Naive thymus-derived CD8-positive, alpha-beta T cell (primary cell): Measurements from ENCODE around the gene VSIG8. TPM values are rescaled to one million over a fixed set of nuclear protein-coding genes. Genes with fewer than 3 reads are reported as not detected.

Source experiments
- ATAC-seq, 2 donors: fragments of 150-1000 bp; cut with Tn5 transposase in 1 of 2; sonication (Bioruptor Pico), chemical (Tn5 transposase) in 1 of 2; 1 replicate in 1 of 2; 2 replicates in 1 of 2; pipeline ENCODE4 v1.10.0; 2021; ENCODE audit warnings: mild to moderate bottlenecking in 2 of 2, moderate library complexity in 2 of 2
- POLR2A ChIA-PET: fragments of 350-600 bp; sonication (Branson Sonifier 250); formaldehyde crosslinking; loops from one replicate; lab custom pipeline; 2021; ENCODE audit warnings: antibody characterized with exemption; lab: Charles Lee
- DNase-seq, 10 donors: peaks; one replicate each; pipeline versions ENCODE4 v3.0.0 to v3.0.0-alpha.2; 2020 to 2022
- H3K27ac Mint-ChIP-seq, 10 donors: one replicate each; pipeline ENCODE4 v1.8.0; 2020 to 2022; ENCODE audit warnings: mild to moderate bottlenecking in 10 of 10, mixed read lengths in 10 of 10, moderate library complexity in 4 of 10, inconsistent platforms in 1 of 10
- H3K27me3 Mint-ChIP-seq, 5 donors: one replicate each; pipeline ENCODE4 v1.8.0; 2021 to 2022; ENCODE audit warnings: mixed read lengths in 5 of 5
- H3K36me3 Mint-ChIP-seq, 3 donors: one replicate each; pipeline ENCODE4 v1.8.0; 2020 to 2022; ENCODE audit warnings: mixed read lengths in 3 of 3, mild to moderate bottlenecking in 2 of 3, inconsistent platforms in 1 of 3
- H3K4me1 Mint-ChIP-seq, 4 donors: one replicate each; pipeline ENCODE4 v1.8.0; 2021 to 2022; ENCODE audit warnings: mixed read lengths in 4 of 4
- H3K4me3 Mint-ChIP-seq, 10 donors: one replicate each; pipeline ENCODE4 v1.8.0; 2020 to 2022; ENCODE audit warnings: mild to moderate bottlenecking in 10 of 10, mixed read lengths in 10 of 10, moderate library complexity in 6 of 10, inconsistent platforms in 1 of 10
- H3K9me3 Mint-ChIP-seq, 9 donors: one replicate each; pipeline ENCODE4 v1.8.0; 2020 to 2022; ENCODE audit warnings: mixed read lengths in 9 of 9, mild to moderate bottlenecking in 3 of 9, inconsistent platforms in 1 of 9, moderate library complexity in 1 of 9
- polyA plus RNA-seq, 3 donors: library from polyadenylated mRNA; unstranded; fragments of 300-500 nt; fragmentation: Illumina TruSeq; gene quantifications; one replicate each; pipeline ENCODE4 v1.2.3, GENCODE V29; 2021
- total RNA-seq, 8 experiments: library from RNA in 2 of 8; stranded (reverse) in 2 of 8; gene quantifications; one replicate each; pipeline ENCODE4 v1.2.3 and lab custom pipeline; 2021 to 2026

The VSIG8 gene
- total and polyA plus RNA-seq, 5 experiments from 2014 or later: not detected

DNA sequence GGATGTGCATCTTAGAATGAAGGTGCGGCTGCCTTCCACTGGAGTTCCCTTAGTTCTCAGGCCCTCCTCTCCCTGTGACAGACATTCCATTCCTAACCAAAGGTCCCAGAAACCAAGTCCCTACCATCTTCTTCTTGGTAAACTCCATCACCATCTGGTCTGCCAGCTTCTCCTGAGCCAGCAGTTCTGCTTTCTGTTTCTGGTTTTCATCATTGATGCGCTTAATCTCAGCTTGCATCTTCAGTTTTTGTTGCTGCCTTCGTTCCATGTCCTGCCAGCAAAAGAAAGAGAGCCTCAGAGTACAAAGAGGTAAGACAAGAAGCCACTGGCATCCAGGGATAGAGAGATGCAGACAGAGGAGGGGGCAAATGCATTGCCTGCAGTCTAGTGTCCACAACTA lies 18.0 kb upstream of the VSIG8 start:
- peaks cover 0 to 7% (median 0%) of the 10 kb centered on the region in 3 donors for H3K36me3 Mint-ChIP-seq
- POLR2A ChIA-PET: no interaction called here
- ATAC-seq: no peak
- H3K4me1 Mint-ChIP-seq: peaks cover 0 to 2% (median 0%) of the 10 kb centered on the region in 4 donors
- no peak overlapping the region for H3K27ac Mint-ChIP-seq
- peaks cover 0 to 16% (median 6%) of the 10 kb centered on the region in 5 donors for H3K27me3 Mint-ChIP-seq
- no peaks in the 10 kb centered on the region for H3K9me3 Mint-ChIP-seq
- no peak overlapping the region for H3K4me3 Mint-ChIP-seq
- no peak for DNase-seq

DNA sequence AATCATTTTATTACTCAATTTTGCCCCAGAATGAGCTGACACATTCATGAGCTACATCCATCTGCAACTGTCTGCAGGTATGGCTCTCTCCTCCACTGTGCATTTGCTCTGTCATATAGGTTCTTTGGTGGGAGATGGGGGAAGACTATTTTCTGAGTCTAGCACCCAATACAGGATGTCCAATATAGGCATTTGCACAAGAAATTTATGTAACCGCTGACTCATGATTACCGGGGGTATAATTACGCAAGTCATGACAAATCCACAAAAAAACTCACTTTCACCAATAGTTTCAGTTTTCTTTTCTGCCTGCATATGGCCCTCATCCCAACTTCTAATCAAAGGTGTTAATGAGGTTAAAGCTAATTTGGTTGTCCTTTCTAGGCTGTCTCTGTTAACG lies 17.5 kb upstream of the VSIG8 start:
- Mint-ChIP-seq H3K4me3 (no peak overlapping the region), H3K9me3 (no peaks in the 10 kb centered on the region), H3K27me3 (peaks cover 0 to 18% (median 6%) of the 10 kb centered on the region in 5 donors), H3K27ac (no peak overlapping the region), H3K4me1 (peaks cover 0 to 2% (median 0%) of the 10 kb centered on the region in 4 donors), H3K36me3 (peaks cover 0 to 7% (median 0%) of the 10 kb centered on the region in 3 donors)
- DNase-seq (no peak), ATAC-seq (no peak)
- POLR2A ChIA-PET: no interaction called here

DNA sequence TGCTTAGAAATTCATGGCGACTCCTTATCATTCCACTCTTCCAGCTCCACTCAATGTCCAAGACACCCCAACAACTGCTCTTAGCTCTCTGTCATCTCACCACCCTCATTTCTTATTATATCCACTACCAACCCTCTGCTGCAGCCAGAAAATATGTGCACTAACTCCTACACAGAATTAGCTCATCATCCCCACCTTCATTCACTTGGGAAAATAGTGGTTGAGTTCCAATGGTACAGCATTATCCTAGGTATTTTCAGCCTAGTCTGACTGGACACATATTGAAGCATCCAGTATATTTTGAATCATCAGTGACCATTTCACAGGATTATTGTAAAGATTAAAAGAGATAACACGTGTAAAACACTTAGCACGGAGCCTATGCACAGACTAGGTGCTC lies 16.7 kb upstream of the VSIG8 start:
- DNase-seq (no peak), ATAC-seq (no peak)
- POLR2A ChIA-PET: no interaction called here
- Mint-ChIP-seq H3K4me3 (no peak overlapping the region), H3K27ac (no peak overlapping the region), H3K27me3 (peaks cover under 1 to 25% (median 7%) of the 10 kb centered on the region in 5 donors), H3K9me3 (no peaks in the 10 kb centered on the region), H3K36me3 (peaks cover 0 to 7% (median 0%) of the 10 kb centered on the region in 3 donors), H3K4me1 (peaks cover 0 to 2% (median 0%) of the 10 kb centered on the region in 4 donors)

DNA sequence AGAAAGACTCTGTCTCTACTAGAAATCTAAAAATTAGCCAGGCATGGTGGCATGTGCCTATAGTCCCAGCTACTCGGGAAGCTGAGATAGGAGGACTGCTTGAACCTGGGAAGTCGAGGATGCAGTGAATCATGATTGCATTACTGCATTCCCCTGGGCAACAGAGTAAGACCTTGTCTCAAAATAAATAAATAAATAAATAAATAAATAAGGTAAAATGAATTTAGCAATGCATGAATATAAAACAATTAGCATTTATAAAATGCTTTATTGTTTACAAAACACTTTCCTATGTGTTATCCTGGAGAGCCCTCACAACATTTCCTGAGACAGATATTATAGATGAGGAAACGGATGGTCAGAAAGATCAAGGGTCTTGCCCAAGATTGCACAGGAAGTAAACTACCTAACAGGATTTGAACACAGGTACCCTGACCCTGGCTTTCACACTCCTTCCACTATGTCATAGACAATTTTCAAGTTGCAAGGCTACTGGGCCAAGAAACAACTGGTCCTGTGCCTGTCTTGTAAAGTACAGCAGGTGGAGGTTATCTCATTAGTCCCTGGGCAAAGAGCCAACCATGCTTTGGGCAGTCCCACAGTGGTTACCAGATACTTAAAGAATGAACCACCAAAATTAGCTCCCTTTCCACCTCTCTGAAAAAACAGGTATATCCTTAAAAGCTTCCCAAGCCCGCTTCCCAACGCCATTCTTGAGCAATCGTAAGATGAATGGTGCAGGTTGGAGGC lies 15.4 kb upstream of the VSIG8 start:
- no peaks in the 10 kb centered on the region for H3K9me3 Mint-ChIP-seq
- H3K27me3 Mint-ChIP-seq: peaks cover 4 to 31% (median 10%) of the 10 kb centered on the region in 5 donors
- peaks cover 0 to 7% (median 0%) of the 10 kb centered on the region in 3 donors for H3K36me3 Mint-ChIP-seq
- no peak overlapping the region for H3K27ac Mint-ChIP-seq
- POLR2A ChIA-PET: no interaction called here
- no peak for ATAC-seq
- no peak overlapping the region for H3K4me3 Mint-ChIP-seq
- no peak for DNase-seq
- peaks cover 0 to 2% (median 0%) of the 10 kb centered on the region in 4 donors for H3K4me1 Mint-ChIP-seq

DNA sequence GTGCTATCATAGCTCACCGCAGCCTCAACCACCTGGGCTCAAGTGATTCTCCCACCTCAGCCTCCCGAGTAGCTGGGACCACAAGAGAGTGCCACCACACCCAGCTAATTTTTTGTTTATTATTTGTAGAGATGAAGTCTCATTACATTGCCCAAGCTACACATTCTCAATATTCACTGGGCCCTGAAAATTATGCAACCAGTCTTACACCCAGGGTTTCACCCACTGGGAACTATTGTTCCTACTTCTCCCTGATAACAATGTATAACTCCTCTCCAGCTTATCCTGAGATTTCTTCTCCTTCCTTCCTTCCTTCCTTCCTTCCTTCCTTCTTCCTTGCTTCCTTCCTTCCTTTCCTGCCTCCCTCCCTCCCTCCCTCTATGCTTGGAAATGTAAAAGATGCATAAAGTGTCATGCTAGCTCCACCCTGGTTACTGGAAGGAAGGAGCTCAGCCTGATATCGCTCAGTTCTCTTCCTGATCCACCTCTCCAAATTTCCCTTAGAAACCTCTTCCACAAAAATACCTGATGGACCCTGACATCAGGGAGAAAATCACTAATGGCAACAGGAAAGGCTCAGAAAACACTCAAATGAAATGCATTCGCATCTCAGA lies 11.2 kb upstream of the VSIG8 start:
- H3K4me1 Mint-ChIP-seq: peaks cover 0 to 8% (median 5%) of the 10 kb centered on the region in 4 donors
- POLR2A ChIA-PET: interaction anchor here (0.5 to 1.7 kb wide), 2 partner anchors 17 to 47 kb away, joined by 4 read pairs; partner anchors contain the start of gene SLAMF8
- no peak overlapping the region for H3K4me3 Mint-ChIP-seq
- DNase-seq (no peak), ATAC-seq (no peak)
- peak overlapping the region in 1 of 10 donors; percentile 29 for H3K27ac Mint-ChIP-seq
- no peaks in the 10 kb centered on the region for H3K9me3 Mint-ChIP-seq
- H3K27me3 Mint-ChIP-seq: peaks cover 4 to 43% (median 11%) of the 10 kb centered on the region in 5 donors
- H3K36me3 Mint-ChIP-seq: peaks cover 0 to 7% (median 0%) of the 10 kb centered on the region in 3 donors

DNA sequence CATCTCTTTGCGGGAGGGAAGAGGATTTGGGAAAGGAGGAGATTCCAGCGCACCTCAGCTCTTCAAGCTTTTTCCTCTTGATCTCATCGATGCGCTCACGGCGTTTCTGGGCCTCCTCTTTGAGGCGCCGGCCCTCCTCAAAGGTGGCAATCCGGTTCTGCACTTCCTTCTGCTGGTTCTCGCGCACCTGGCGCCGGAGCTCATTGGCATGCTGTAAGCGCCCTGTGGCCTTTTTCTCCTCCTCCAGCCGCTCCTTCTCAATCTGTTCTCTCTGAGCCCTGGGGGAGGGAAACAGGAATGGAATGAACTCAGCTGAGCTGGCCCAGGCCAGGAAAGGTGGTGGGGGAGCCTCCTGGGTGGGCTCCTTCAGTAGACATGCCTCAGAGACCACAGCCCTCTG lies 10.4 kb upstream of the VSIG8 start:
- no peak overlapping the region for H3K27ac Mint-ChIP-seq
- POLR2A ChIA-PET: interaction anchor here (1.7 kb wide), 1 partner anchor 46 kb away, joined by 4 read pairs; the partner anchor contains the start of gene SLAMF8
- no peaks in the 10 kb centered on the region for H3K9me3 Mint-ChIP-seq
- ATAC-seq (no peak), DNase-seq (no peak)
- peaks cover 0 to 9% (median 5%) of the 10 kb centered on the region in 4 donors for H3K4me1 Mint-ChIP-seq
- no peak overlapping the region for H3K4me3 Mint-ChIP-seq
- H3K27me3 Mint-ChIP-seq: peaks cover 4 to 43% (median 11%) of the 10 kb centered on the region in 5 donors
- peaks cover 0 to 7% (median 0%) of the 10 kb centered on the region in 3 donors for H3K36me3 Mint-ChIP-seq

DNA sequence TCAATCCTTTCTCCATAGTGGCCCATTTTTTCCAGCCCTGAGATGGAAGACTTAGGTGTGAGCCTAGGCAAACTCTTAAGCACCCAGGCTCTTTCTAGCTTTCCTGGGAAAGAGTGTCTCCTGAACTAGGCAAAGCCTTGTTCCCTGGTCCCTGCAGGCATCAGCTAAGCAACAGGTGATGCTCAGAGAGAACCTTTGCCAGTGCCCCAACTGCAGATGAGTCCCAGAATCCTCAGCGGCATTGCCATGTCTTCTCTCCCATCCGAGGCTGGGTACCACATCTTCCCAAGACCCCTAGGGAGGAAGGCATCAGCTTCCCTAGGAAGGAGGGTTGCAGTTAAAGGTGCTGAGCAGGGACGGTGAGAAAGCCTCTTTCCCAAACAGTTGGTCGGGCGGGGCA lies 8.2 kb upstream of the VSIG8 start:
- no peaks in the 10 kb centered on the region for H3K36me3 Mint-ChIP-seq
- ATAC-seq: no peak
- POLR2A ChIA-PET: interaction anchor here (0.6 kb wide), 1 partner anchor 671 kb away, joined by 3 read pairs; no protein-coding TSS in a partner anchor

DNA sequence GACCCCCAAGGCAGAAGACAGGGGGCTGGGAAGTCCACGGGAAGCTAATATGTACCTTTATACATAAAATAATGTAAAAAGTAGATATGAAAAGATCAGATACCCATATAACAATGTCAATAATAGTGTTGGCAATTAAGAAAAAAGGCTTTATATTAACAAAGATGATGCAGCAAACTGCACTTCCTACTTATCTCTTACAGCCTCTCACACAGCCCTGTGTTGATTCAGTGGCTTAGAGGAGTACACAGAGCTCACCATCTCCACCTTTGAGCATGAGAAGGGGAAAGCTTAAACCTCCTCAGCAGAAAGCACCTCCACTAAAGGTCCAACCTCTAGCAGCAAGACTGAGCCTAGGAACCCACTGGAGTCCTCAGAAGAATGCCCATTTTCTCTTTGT lies 7.2 kb upstream of the VSIG8 start:
- DNase-seq (no peak), ATAC-seq (no peak)
- Mint-ChIP-seq H3K9me3 (no peaks in the 10 kb centered on the region), H3K4me1 (peaks cover 11 to 26% (median 18%) of the 10 kb centered on the region in 4 donors), H3K27me3 (peaks cover 4 to 26% (median 8%) of the 10 kb centered on the region in 5 donors), H3K4me3 (no peak overlapping the region), H3K36me3 (no peaks in the 10 kb centered on the region), H3K27ac (peak overlapping the region in 1 of 10 donors; percentile 37)
- POLR2A ChIA-PET: no interaction called here

More for the DNA sequence above, 8.2 kb upstream of the VSIG8 start:
- H3K9me3 Mint-ChIP-seq: no peaks in the 10 kb centered on the region
- H3K4me3 Mint-ChIP-seq: no peak overlapping the region
- peaks cover 11 to 23% (median 18%) of the 10 kb centered on the region in 4 donors for H3K4me1 Mint-ChIP-seq
- H3K27me3 Mint-ChIP-seq: peaks cover 4 to 30% (median 11%) of the 10 kb centered on the region in 5 donors
- no peak for DNase-seq
- H3K27ac Mint-ChIP-seq: peak overlapping the region in 1 of 10 donors; percentile 37

DNA sequence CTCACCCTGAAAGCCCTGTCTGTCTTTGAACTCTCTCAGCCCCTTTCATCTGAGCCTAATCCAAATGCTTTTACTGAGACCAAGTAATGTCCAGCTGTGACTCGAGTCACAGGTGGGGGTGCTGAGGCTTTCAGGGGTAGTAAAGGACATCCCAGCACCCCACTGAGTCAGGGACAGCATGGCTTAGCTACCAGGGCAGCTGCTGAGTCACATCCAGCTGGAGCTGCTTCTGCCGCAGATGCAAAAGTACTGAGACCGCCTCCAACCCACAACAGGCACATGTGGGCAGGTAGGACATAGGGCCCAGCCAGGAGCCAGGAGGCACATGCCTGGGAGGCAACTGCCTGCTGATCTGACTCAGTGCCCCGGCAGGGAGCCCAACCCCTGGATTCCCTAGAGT lies 6.7 kb upstream of the VSIG8 start:
- H3K27me3 Mint-ChIP-seq: peaks cover 4 to 23% (median 10%) of the 10 kb centered on the region in 5 donors
- peaks cover 11 to 26% (median 18%) of the 10 kb centered on the region in 4 donors for H3K4me1 Mint-ChIP-seq
- H3K36me3 Mint-ChIP-seq: no peaks in the 10 kb centered on the region
- POLR2A ChIA-PET: no interaction called here
- DNase-seq (no peak), ATAC-seq (peak in 1 of 2 donors; percentile 39)
- peak overlapping the region in 2 of 10 donors; percentile 16 to 28 for H3K27ac Mint-ChIP-seq
- H3K9me3 Mint-ChIP-seq: no peaks in the 10 kb centered on the region
- H3K4me3 Mint-ChIP-seq: no peak overlapping the region

DNA sequence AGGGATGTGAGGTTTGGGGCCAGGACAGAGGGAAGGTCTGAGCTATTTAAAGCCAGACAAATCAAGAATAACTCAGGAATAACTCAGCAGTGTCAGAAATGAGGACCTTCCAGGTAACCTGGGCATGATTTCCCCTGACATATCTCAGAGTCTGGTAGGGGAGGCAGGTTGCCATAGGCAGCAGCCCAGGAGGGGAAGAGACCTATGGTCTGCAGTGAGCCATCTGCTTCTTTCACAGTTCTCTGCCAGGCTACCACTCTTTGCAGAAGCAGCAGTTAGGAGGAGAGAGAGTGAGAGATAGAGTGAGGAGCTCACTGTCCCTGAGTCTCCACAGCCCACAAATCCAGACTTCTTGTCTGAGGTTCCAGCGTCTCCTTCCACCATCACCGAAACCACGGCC lies 6.3 kb upstream of the VSIG8 start:
- H3K4me3 Mint-ChIP-seq: no peak overlapping the region
- no peak for ATAC-seq
- no peaks in the 10 kb centered on the region for H3K9me3 Mint-ChIP-seq
- H3K4me1 Mint-ChIP-seq: peaks cover 11 to 26% (median 18%) of the 10 kb centered on the region in 4 donors
- no peak for DNase-seq
- POLR2A ChIA-PET: no interaction called here
- peaks cover 0 to 20% (median 12%) of the 10 kb centered on the region in 5 donors for H3K27me3 Mint-ChIP-seq
- H3K36me3 Mint-ChIP-seq: no peaks in the 10 kb centered on the region
- peak overlapping the region in 4 of 10 donors; percentile 6 to 69 (median 19) for H3K27ac Mint-ChIP-seq

DNA sequence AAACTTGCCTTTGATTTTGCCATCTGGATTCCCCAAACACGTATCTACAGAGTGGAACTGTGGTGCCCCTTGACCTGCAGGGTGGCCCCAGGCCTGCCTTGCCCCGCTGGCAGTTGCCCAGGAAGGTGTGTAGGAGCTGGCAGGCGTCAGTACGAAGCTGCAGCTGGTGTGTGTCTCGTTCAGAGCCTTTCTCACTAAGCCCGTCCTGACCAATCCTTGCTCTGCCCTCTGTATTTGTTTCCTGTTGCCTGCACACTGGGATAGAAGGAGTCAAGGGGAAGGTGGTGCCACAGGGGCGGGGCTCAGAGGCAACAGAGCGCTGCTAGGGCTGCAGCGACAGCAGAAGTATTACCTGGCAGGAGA lies 5.2 kb upstream of the VSIG8 start:
- no peaks in the 10 kb centered on the region for H3K36me3 Mint-ChIP-seq

DNA sequence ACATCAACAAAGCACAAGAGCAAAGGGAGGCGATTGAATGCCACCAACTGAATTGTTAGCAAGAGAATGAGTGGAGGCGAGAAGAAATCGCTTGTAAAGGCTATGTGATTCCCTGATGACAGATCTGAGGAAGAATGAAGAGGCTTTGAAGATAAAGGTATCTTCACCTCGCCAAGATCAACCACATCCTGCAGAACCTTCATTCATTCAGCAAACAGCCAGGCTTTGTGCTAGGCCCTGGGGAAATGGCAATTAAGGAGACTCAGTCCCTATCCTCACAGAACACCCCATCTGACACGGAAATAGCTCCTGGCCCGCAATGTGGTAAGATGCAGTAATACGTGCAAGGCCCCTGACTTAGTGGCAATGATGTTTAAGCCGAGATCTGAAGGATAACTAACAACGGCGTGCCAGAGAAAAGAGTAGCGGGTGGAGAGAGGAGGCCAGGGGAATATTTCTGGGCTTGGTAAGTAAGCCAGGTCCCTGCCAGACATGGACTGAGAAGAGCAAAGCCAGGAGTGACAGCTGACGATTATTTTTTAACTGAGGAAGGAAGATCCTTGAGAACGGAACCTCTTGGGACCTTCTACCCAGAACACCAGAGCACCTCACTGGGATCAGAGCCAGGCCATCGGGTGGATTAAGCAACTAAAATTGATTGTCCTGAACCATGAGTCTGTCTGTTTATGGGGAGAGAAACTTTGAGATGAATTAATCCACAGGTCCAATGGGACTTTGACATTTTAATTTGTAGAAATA lies 4.6 kb upstream of the VSIG8 start:
- no peak overlapping the region for H3K4me3 Mint-ChIP-seq
- POLR2A ChIA-PET: no interaction called here
- H3K9me3 Mint-ChIP-seq: no peaks in the 10 kb centered on the region
- DNase-seq: peak in 2 of 10 donors; percentile 8 to 13
- H3K36me3 Mint-ChIP-seq: no peaks in the 10 kb centered on the region
- ATAC-seq: peak in 1 of 2 donors; percentile 66
- peaks cover 11 to 26% (median 18%) of the 10 kb centered on the region in 4 donors for H3K4me1 Mint-ChIP-seq
- peak overlapping the region in 3 of 10 donors; percentile 3 to 78 (median 9) for H3K27ac Mint-ChIP-seq
- peaks cover 0 to 14% (median 11%) of the 10 kb centered on the region in 5 donors for H3K27me3 Mint-ChIP-seq

More for the DNA sequence above, 5.2 kb upstream of the VSIG8 start:
- DNase-seq (no peak), ATAC-seq (no peak)
- Mint-ChIP-seq H3K27me3 (peaks cover 0 to 15% (median 12%) of the 10 kb centered on the region in 5 donors), H3K27ac (no peak overlapping the region), H3K4me3 (no peak overlapping the region), H3K9me3 (no peaks in the 10 kb centered on the region), H3K4me1 (peaks cover 11 to 26% (median 18%) of the 10 kb centered on the region in 4 donors)
- POLR2A ChIA-PET: no interaction called here
